Bronchial epithelial cell (primary cell): Measurements from ENCODE around the gene EMILIN3. TPM values are rescaled to one million over a fixed set of nuclear protein-coding genes. Genes with fewer than 3 reads are reported as not detected.
A peak's percentile ranks its signal among the peaks of the same experiment; 100 is the strongest.

Source experiments
- DNase-seq: peaks from one replicate; pipeline ENCODE4 v3.0.0-alpha.2; 2010; ENCODE audit warnings: low read depth
- FAIRE-seq: peaks from 2 replicates; lab custom pipeline; 2011; peaks lifted over from hg19 to GRCh38; lab: Jason Lieb, UNC
- H3K27me3 ChIP-seq: 2 replicates; pipeline ENCODE4 v1.5.1; 2011; ENCODE audit warnings: low read length; ENCODE audit not compliant: control insufficient read depth, insufficient read depth
- H3K36me3 ChIP-seq: 2 replicates; pipeline ENCODE4 v1.5.1; 2011; ENCODE audit warnings: low read length; ENCODE audit not compliant: control insufficient read depth, insufficient read depth
- H3K4me3 ChIP-seq: 2 replicates; pipeline ENCODE4 v1.5.1; 2011; ENCODE audit warnings: mild to moderate bottlenecking, low read depth, low read length, control low read depth
- CTCF ChIP-seq: IDR thresholded peaks from 2 replicates; pipeline ENCODE4 v1.5.1; 2011; ENCODE audit warnings: mild to moderate bottlenecking, moderate library complexity, low read length, control low read depth, inconsistent platforms; ENCODE audit not compliant: insufficient read depth, severe bottlenecking
- total RNA-seq: library from RNA; depleted of rRNA; stranded (reverse); fragments of >200 nt; gene quantifications from 2 replicates; pipeline ENCODE4 v1.2.1, GENCODE V29; 2014

Gene EMILIN3
- total RNA-seq, 1 donor from 2014 or later: not detected

- no peak for TF ChIP-seq CTCF
- H3K36me3 ChIP-seq: peaks cover 23% of the 10 kb centered on the region
- H3K4me3 ChIP-seq: no peak overlapping the region
- DNase-seq (no peak), FAIRE-seq (no peak)
- H3K27me3 ChIP-seq: no peaks in the 10 kb centered on the region
Measured at GRCh38 chr20:41356951-41357350, 9.7 kb downstream of the EMILIN3 start.

- H3K36me3 ChIP-seq: peaks cover 25% of the 10 kb centered on the region
- DNase-seq (no peak), FAIRE-seq (no peak)
- no peak overlapping the region for H3K4me3 ChIP-seq
- TF ChIP-seq CTCF: no peak
- no peaks in the 10 kb centered on the region for H3K27me3 ChIP-seq
Measured at GRCh38 chr20:41355598-41356203, 10.9 kb downstream of the EMILIN3 start.

GRCh38 chr20:41355192-41355591 lies 11.4 kb downstream of the EMILIN3 start:
- peaks cover 27% of the 10 kb centered on the region for H3K36me3 ChIP-seq
- H3K27me3 ChIP-seq: no peaks in the 10 kb centered on the region
- no peak for TF ChIP-seq CTCF
- FAIRE-seq (no peak), DNase-seq (no peak)
- no peak overlapping the region for H3K4me3 ChIP-seq

GRCh38 chr20:41353530-41353929 lies 13.1 kb downstream of the EMILIN3 start:
- DNase-seq (no peak), FAIRE-seq (no peak)
- H3K36me3 ChIP-seq: peaks cover 33% of the 10 kb centered on the region
- no peak for TF ChIP-seq CTCF
- H3K27me3 ChIP-seq: no peaks in the 10 kb centered on the region
- H3K4me3 ChIP-seq: no peak overlapping the region

- DNase-seq: no peak
- peaks cover 33% of the 10 kb centered on the region for H3K36me3 ChIP-seq
- TF ChIP-seq CTCF: no peak
Measured at GRCh38 chr20:41352666-41353065, 14.0 kb downstream of the EMILIN3 start.

GRCh38 chr20:41352106-41352505 lies 14.5 kb downstream of the EMILIN3 start:
- Histone ChIP-seq H3K4me3 (no peak overlapping the region), H3K36me3 (peaks cover 32% of the 10 kb centered on the region), H3K27me3 (no peaks in the 10 kb centered on the region)
- FAIRE-seq (no peak), DNase-seq (no peak)
- TF ChIP-seq CTCF: peak; percentile 2

More at GRCh38 chr20:41352666-41353065, 14.0 kb downstream of the EMILIN3 start:
- FAIRE-seq: no peak
- H3K4me3 ChIP-seq: no peak overlapping the region
- no peaks in the 10 kb centered on the region for H3K27me3 ChIP-seq
